Neural crest cell (in vitro differentiated cells): ENCODE measurements around the gene LRRC26. TPM values are rescaled to one million over a fixed set of nuclear protein-coding genes. Genes with fewer than 3 reads are reported as not detected.

ENCODE experiments used
- DNase-seq: peaks from one replicate; pipeline ENCODE4 v3.0.0; 2021; ENCODE audit warnings: low read depth, mixed read lengths, low spot score
- H3K27ac Mint-ChIP-seq: one replicate; pipeline ENCODE4 v1.8.0; 2021; ENCODE audit warnings: mild to moderate bottlenecking, mixed read lengths; ENCODE audit not compliant: unreplicated experiment
- H3K27me3 Mint-ChIP-seq: 2 replicates; pipeline ENCODE4 v1.8.0; 2021; ENCODE audit warnings: low read depth, mild to moderate bottlenecking, mixed read lengths
- H3K36me3 Mint-ChIP-seq: 2 replicates; pipeline ENCODE4 v1.8.0; 2021; ENCODE audit warnings: low read depth, mild to moderate bottlenecking, mixed read lengths
- H3K4me1 Mint-ChIP-seq: 2 replicates; pipeline ENCODE4 v1.8.0; 2021; ENCODE audit warnings: mixed read lengths
- H3K4me3 Mint-ChIP-seq: one replicate; pipeline ENCODE4 v1.8.0; 2021; ENCODE audit warnings: mild to moderate bottlenecking, mixed read lengths
- H3K9me3 Mint-ChIP-seq: 2 replicates; pipeline ENCODE4 v1.8.0; 2021; ENCODE audit warnings: mixed read lengths
- total RNA-seq: library from RNA; stranded (reverse); gene quantifications from 2 replicates; pipeline ENCODE4 v1.2.1, GENCODE V29; 2021
- TF ChIP-seq, protein P1 (sequence below): fragments of 200-600 bp; sonication (generic); conservative IDR thresholded peaks from 2 replicates; pipeline ENCODE4 v1.5.0; 2021; ENCODE audit warnings: antibody characterized with exemption, mild to moderate bottlenecking

The LRRC26 gene
- total RNA-seq, 1 donor from 2014 or later = 0.37 TPM

DNA sequence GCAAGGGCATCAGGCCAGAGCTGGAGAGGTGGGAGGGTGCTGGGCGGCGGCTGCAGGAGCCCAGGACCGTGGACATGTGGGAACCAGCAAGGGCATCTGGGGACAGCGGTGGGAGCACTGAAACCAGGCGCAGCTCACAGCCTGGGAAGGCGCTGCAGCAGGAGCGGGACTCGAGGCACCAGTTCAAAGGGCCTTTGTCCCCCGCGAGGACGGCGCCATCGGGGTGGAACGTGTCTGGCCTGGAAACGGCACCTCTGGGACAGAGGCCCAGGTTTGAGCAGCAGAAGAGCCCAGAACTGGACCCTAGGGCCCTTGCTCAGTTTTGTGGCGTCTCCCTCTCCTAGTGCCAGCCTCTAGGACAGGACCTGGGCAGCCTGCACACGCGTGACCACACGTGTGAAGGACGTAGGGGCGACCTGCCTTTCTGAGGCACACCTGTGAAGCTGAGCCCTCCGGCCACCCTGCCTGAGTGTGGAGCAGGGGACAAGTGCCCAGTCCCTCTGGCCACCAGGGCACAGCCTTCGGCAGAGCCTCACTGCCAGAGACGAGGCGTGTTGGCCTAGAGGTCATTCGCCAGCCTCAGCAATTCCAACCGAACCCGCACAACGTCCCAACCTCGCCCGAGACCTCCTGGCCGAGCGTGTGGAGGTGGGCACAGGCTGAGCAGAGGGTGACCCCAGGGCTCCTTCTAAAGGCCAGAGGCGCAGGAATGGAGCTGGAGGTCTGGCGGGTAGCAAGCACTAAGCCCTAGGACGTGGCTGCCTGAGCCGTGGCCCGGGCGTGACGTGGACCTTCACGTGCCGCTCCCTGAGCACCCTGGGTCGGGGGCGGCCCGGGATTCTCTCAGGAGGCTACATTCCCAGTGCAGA, 4.2 kb upstream of the LRRC26 start:
- TF ChIP-seq, protein P1, sequence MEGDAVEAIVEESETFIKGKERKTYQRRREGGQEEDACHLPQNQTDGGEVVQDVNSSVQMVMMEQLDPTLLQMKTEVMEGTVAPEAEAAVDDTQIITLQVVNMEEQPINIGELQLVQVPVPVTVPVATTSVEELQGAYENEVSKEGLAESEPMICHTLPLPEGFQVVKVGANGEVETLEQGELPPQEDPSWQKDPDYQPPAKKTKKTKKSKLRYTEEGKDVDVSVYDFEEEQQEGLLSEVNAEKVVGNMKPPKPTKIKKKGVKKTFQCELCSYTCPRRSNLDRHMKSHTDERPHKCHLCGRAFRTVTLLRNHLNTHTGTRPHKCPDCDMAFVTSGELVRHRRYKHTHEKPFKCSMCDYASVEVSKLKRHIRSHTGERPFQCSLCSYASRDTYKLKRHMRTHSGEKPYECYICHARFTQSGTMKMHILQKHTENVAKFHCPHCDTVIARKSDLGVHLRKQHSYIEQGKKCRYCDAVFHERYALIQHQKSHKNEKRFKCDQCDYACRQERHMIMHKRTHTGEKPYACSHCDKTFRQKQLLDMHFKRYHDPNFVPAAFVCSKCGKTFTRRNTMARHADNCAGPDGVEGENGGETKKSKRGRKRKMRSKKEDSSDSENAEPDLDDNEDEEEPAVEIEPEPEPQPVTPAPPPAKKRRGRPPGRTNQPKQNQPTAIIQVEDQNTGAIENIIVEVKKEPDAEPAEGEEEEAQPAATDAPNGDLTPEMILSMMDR = no peak

DNA sequence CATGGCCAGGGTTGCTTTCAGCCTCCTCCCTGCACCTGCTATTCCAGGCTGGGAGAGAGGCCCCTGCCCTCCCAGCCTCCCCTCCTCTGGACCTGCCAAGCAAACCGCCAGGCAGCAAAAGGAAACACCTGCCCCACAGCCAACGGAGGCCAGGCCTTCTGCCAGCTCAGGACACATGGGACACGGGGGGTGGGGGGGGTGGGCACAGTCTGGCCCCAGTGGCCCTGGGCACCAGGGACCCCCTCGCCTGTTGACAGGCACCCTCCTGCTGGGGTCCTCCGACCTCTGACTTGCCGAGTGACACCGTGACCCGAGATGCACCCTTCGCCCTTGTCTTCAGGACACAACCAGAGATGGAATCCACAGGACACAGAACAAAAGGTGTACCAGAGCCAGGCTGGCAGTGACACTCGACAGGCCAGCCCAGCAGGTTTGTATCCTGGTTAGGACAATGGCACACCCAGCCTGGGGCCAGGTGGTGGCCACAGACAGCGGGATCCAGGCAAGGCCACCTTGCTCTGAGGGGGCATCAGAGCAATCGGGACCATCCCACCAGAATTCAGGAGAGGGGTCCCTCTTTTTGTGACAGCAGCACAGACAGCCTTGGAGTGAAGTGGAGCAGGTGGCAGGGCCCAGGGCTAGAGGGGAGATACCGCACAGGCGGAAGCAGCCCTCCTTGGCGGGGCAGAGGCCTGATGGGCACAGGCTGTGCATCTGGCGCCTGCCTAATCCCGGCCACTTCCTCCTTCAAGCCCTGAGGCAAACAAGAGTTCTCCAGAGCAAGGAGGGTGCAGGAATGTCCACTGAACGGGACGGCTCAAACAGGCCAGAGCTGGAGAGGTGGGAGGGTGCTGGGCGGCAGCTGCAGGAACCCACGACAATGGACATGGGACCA, 3.3 kb upstream of the LRRC26 start:
- H3K27me3 Mint-ChIP-seq = peaks cover 74% of the 10 kb centered on the region
- no peak overlapping the region for H3K27ac Mint-ChIP-seq
- no peak for DNase-seq
- no peaks in the 10 kb centered on the region for H3K4me1 Mint-ChIP-seq
- TF ChIP-seq, protein P1 = no peak
- no peak overlapping the region for H3K4me3 Mint-ChIP-seq
- peaks cover 2% of the 10 kb centered on the region for H3K36me3 Mint-ChIP-seq
- no peaks in the 10 kb centered on the region for H3K9me3 Mint-ChIP-seq

More for the DNA sequence above, 4.2 kb upstream of the LRRC26 start:
- Mint-ChIP-seq H3K4me1 (no peaks in the 10 kb centered on the region), H3K27ac (no peak overlapping the region), H3K9me3 (no peaks in the 10 kb centered on the region), H3K4me3 (no peak overlapping the region), H3K27me3 (peaks cover 66% of the 10 kb centered on the region), H3K36me3 (peaks cover 2% of the 10 kb centered on the region)
- DNase-seq = no peak

DNA sequence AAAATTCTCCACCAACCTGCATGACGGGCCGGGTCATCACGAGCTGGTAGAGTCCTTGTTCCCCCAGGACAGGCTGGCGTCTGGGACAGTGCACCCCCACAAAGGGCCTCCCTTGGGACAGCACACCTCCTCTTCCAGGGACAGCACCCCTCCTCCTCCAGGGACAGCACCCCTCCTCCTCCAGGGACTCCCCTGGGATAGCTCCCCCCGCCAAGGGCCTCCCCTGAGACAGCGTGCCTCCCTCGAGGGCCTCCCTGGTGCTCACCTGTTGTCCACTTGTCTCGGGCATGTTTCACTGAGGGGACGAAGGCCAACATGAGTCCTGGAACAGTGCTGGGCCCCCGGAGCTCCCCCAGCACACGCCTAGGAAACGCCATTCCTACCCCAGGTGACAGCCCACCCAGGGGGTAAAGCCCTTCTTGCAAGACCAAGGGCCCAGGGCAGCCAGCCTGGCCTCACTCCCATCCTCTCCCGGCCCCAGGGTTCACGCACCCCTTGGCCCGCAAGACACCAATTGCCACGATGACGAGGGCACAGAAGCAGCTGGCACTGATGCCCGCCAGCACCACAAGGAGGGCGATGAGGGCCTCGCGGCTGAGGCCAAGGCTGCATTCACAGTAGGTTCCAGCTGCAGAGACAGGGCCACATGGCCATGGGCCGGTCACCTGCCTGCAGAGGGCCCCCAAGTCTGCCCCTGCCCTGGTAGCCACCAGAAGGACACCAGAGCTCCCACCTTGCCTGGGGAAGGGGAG, 1.5 kb upstream of the LRRC26 start:
- Mint-ChIP-seq H3K4me1 (no peaks in the 10 kb centered on the region), H3K27ac (no peak overlapping the region), H3K9me3 (no peaks in the 10 kb centered on the region), H3K27me3 (peaks cover 81% of the 10 kb centered on the region), H3K36me3 (no peaks in the 10 kb centered on the region), H3K4me3 (no peak overlapping the region)
- DNase-seq = no peak
- TF ChIP-seq, protein P1 = no peak

DNA sequence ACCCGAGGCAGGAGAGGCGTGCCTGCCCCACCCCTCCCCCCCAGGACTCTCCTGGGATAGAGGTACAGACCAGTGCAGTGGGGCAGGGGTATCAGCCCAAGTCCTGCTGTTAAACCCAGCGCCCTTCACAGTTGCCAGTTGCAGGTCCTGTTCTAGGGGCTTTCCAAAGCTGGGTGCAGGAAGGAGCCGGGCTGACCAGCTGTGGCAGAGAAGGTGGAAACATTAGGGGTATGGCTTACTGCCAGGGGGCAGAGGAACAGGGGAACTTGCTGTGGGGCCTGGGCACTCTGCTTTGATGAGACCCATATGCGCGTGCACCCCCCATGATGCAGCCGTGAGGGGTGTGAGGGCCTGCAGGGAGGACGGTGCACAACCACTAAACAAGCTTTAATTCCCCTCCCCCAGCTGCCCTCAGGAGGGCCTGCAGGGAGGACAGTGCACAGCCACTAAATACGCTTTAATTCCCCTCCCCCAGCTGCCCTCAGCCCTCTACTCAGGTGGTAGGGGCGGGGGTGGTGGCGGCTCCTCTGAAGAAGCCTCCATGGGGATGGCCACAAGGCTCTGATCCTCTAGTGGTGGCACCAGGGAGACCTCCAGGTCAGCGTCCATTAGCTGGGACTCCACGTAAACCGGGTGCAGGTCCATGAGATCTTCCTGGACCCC, 766 bp upstream of the LRRC26 start:
- TF ChIP-seq, protein P1 = no peak
- H3K36me3 Mint-ChIP-seq = no peaks in the 10 kb centered on the region
- no peaks in the 10 kb centered on the region for H3K9me3 Mint-ChIP-seq
- H3K27ac Mint-ChIP-seq = no peak overlapping the region
- H3K4me1 Mint-ChIP-seq = no peaks in the 10 kb centered on the region
- H3K4me3 Mint-ChIP-seq = no peak overlapping the region
- H3K27me3 Mint-ChIP-seq = peaks cover 83% of the 10 kb centered on the region
- no peak for DNase-seq
